ENCODE results near the gene LAMB2.

Gene LAMB2

GRCh38 chr3:49153349-49153912 lies 20.6 kb upstream of the LAMB2 start:
- no peak for DNase-seq (ENCODE audit: low spot score)
- TF ChIP-seq CTCF (IDR thresholded peaks at IDR 0.05; ENCODE audit: extremely low read depth, insufficient read depth, missing control alignments): no peak
- in situ Hi-C loops (cut with MboI; ENCODE audit: low pct_unique_long_range_greater_than_20kb, low sequenced_read_pairs, unreplicated experiment): loop anchor here (25.0 kb wide), 1 partner anchor 284 kb away; the partner anchor contains the start of gene NICN1

- no peak for TF ChIP-seq CTCF (IDR thresholded peaks at IDR 0.05; ENCODE audit: extremely low read depth, insufficient read depth, missing control alignments)
Observed at GRCh38 chr3:49151610-49152009, 18.8 kb upstream of the LAMB2 start.

GRCh38 chr3:49148159-49148558 lies 15.3 kb upstream of the LAMB2 start:
- in situ Hi-C loops (cut with MboI; ENCODE audit: low pct_unique_long_range_greater_than_20kb, low sequenced_read_pairs, unreplicated experiment): no loop called here
- no peak for DNase-seq (ENCODE audit: low spot score)
- no peak for TF ChIP-seq CTCF (IDR thresholded peaks at IDR 0.05; ENCODE audit: extremely low read depth, insufficient read depth, missing control alignments)

More at GRCh38 chr3:49151610-49152009, 18.8 kb upstream of the LAMB2 start:
- in situ Hi-C loops (cut with MboI; ENCODE audit: low pct_unique_long_range_greater_than_20kb, low sequenced_read_pairs, unreplicated experiment): loop anchor here (25.0 kb wide), 1 partner anchor 286 kb away; the partner anchor contains the start of gene NICN1
- DNase-seq (ENCODE audit: low spot score): no peak

GRCh38 chr3:49140080-49140479 lies 7.2 kb upstream of the LAMB2 start:
- no peak for DNase-seq (ENCODE audit: low spot score)
- in situ Hi-C loops (cut with MboI; ENCODE audit: low pct_unique_long_range_greater_than_20kb, low sequenced_read_pairs, unreplicated experiment): no loop called here
- TF ChIP-seq CTCF (IDR thresholded peaks at IDR 0.05; ENCODE audit: extremely low read depth, insufficient read depth, missing control alignments): no peak

GRCh38 chr3:49135499-49135898 lies 2.6 kb upstream of the LAMB2 start:
- in situ Hi-C loops (cut with MboI; ENCODE audit: low pct_unique_long_range_greater_than_20kb, low sequenced_read_pairs, unreplicated experiment): no loop called here
- TF ChIP-seq CTCF (IDR thresholded peaks at IDR 0.05; ENCODE audit: extremely low read depth, insufficient read depth, missing control alignments): no peak
- DNase-seq (ENCODE audit: low spot score): no peak

GRCh38 chr3:49134471-49135265 lies 1.8 kb upstream of the LAMB2 start:
- no peak for DNase-seq (ENCODE audit: low spot score)
- no peak for TF ChIP-seq CTCF (IDR thresholded peaks at IDR 0.05; ENCODE audit: extremely low read depth, insufficient read depth, missing control alignments)
- in situ Hi-C loops (cut with MboI; ENCODE audit: low pct_unique_long_range_greater_than_20kb, low sequenced_read_pairs, unreplicated experiment): no loop called here
